Measurements from ENCODE around the gene TP53RK.

The TP53RK gene

DNA sequence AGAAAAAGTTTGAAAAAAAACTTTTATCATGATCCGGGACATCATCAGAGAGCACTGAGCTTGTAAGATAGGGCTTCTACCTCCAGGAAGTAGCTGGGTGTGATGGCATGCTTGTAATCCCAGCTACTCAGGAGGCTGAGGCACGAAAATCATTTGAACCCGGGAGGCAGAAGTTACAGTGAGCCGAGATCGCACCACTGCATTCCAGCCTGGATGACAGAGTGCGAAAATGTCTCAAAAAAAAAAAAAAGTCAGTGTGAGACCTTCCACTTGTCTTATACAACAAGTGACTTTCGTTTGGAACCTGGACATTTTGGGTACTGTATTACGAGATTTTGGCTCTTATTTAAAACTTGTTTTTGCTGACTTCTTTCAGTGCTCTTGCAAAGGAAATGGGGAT lies 32.1 kb downstream of the TP53RK start:
- TF ChIP-seq ZFX (IDR thresholded peaks at IDR 0.05): no peak
- TF ChIP-seq, protein P1, sequence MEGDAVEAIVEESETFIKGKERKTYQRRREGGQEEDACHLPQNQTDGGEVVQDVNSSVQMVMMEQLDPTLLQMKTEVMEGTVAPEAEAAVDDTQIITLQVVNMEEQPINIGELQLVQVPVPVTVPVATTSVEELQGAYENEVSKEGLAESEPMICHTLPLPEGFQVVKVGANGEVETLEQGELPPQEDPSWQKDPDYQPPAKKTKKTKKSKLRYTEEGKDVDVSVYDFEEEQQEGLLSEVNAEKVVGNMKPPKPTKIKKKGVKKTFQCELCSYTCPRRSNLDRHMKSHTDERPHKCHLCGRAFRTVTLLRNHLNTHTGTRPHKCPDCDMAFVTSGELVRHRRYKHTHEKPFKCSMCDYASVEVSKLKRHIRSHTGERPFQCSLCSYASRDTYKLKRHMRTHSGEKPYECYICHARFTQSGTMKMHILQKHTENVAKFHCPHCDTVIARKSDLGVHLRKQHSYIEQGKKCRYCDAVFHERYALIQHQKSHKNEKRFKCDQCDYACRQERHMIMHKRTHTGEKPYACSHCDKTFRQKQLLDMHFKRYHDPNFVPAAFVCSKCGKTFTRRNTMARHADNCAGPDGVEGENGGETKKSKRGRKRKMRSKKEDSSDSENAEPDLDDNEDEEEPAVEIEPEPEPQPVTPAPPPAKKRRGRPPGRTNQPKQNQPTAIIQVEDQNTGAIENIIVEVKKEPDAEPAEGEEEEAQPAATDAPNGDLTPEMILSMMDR (conservative IDR thresholded peaks at IDR 0.05): no peak
- no peak overlapping the region for H3K27ac ChIP-seq

DNA sequence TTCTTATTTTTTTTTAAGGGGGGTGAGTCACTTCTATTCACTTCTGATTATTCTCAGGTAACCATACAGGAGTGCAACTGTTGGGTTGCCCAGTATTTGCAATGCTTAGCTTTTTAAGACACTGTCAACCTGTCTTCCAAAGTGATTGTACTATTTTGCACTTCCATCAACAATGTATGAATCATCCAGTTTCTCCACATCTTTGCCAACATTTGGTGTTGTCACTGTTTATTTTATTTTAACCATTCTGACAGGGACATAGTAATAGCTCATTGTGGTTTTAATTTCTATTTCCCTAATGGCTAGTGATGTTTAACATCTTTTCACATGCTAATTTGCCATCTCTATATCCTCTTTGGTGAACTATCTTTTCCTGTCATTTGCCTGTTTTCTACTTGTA lies 36.5 kb downstream of the TP53RK start:
- TF ChIP-seq, protein P1 (conservative IDR thresholded peaks at IDR 0.05): no peak
- no peak for TF ChIP-seq ZFX (IDR thresholded peaks at IDR 0.05)
- H3K27ac ChIP-seq: no peak overlapping the region

DNA sequence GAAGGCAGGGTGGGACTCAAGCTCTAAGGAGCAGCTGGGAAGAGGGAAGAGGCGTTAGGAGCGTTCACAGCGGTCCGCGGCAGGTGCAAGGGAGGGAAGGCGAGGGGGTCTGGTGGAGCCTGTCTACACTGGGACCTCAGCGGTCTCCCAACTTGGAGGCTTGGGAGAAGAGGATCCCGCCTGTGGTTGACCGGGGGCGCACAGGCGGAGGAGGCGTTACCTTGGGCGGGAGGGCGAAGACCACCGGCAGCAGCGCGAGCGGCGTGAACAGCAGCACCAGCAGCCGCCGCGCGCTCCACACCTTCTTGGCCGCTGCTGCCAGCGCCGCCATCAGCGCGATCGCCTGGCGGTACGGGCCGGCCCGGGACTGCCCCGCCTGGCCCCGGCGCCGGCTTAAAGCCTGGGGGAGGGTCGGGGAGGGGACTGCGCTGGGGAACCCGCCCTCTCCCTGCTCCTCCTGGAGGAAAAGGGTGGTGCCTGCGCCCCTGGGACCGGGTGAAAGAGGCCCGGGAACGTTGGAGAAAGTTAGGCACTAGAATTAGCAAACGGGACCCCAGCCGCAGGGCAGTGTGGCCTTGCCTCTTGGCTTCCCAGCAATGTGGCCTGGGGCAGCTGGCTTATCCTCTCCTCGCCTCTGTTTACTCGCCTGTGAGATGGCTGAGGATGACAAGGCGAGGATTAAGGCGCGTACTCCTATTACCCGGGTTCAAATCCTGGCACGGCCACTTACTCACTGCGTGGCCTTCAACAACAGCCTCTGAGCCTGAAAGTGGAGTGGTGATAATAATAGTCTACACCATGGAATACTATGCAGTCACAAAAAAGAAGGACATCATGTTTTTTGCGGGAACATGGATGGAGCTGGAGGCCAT lies 37.9 kb downstream of the TP53RK start, which contains the start of gene SLC13A3:
Gene SLC13A3, minus strand, starts transcription at position 369 of the 872 bp plus-strand sequence. Its CDS starts 38 bp downstream, at position 331.
- TF ChIP-seq, protein P1 (conservative IDR thresholded peaks at IDR 0.05): no peak
- TF ChIP-seq ZFX (IDR thresholded peaks at IDR 0.05): no peak
- no peak within 1 kb of the TSS for H3K27ac ChIP-seq

DNA sequence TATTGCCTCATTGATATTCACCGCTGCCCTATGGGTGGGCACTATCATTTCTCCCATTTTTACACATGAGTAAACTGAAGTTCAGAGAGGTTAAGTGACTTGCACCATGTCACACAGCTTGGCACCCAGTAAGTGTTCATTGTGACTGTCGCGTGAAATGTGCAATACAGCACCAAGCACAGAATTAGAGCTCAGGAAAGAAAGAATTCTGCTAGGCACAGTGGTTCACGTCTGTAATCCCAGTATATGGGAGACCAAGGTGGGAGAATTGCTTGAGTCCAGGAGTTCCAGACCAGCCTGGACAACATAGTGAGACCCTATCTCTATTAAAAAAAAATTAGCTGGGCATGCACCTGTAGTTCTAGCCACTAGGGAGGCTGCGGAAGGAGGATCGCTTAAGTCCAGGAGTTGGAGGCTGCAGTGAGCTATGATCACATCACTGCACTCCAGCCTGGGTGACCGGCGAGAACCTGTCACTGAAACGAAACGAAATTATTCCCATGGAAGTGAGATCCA lies 38.6 kb downstream of the TP53RK start:
- TF ChIP-seq, protein P1 (conservative IDR thresholded peaks at IDR 0.05): no peak
- TF ChIP-seq ZFX (IDR thresholded peaks at IDR 0.05): no peak
- H3K27ac ChIP-seq: no peak overlapping the region

DNA sequence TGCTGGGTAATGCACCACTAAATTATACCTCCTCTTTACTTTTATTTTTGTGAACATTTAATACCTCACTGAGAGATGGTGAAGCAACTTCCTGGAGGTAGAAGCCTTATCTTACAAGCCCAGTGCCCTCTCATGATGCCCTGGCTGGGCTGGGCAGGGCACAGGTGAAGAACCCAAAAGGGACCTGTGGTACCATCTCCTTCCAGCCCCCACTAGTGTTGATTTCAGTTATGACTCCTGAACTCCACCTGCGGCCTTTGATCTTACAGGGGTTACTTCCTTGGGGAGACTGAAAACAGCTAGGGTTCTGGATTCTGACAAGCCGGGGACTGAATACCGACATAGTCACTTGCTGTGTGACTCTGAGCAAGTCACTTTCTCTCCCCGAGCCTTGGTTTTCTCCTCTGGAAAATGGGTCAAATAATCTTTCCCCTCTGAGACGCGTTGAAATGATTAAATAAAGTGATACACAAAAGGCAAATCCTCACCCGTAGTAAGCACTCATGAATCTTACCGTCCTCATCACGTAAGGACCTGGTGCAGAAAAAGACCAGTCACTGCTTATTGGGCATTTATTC lies 39.2 kb downstream of the TP53RK start:
- TF ChIP-seq ZFX (IDR thresholded peaks at IDR 0.05): no peak
- TF ChIP-seq, protein P1 (conservative IDR thresholded peaks at IDR 0.05): no peak
- no peak overlapping the region for H3K27ac ChIP-seq

DNA sequence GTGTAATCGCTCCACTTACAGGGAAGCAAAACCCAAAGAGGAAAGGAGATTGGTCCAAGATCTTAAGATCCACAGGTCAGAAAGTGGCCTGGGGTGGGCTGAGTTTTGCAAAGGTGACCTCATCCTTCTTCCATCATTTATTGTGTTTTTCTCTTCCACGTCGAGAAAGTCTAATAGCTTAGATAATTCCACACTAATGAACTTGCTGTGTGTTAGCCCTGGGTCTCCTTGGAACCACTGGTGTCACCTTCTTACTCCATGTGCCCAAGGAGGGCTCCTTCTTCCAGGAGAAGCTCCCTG lies 39.6 kb downstream of the TP53RK start:
- no peak for TF ChIP-seq ZFX (IDR thresholded peaks at IDR 0.05)
- TF ChIP-seq, protein P1 (conservative IDR thresholded peaks at IDR 0.05): no peak

More for the DNA sequence above, 39.6 kb downstream of the TP53RK start:
- no peak overlapping the region for H3K27ac ChIP-seq
